B cell (primary cell): Measurements from ENCODE around the gene ENDOV.

Source experiments
- CTCF ChIP-seq: fragments of 200-600 bp; IDR thresholded peaks from one replicate; pipeline ENCODE4 v1.8.0; 2022; ENCODE audit warnings: antibody characterized with exemption, mild to moderate bottlenecking
- EZH2 ChIP-seq: IDR thresholded peaks from 2 replicates; pipeline ENCODE4 v1.6.1; 2012; ENCODE audit warnings: borderline replicate concordance, low read depth, mild to moderate bottlenecking, moderate library complexity, low read length; ENCODE audit not compliant: insufficient read depth, poor library complexity, severe bottlenecking

- TF ChIP-seq CTCF: no peak
- TF ChIP-seq EZH2: no peak
Measured at GRCh38 chr17:80422276-80422675, 7.3 kb downstream of the ENDOV start.
